ENCODE measurements around the gene DERA. TPM values are rescaled to one million over a fixed set of nuclear protein-coding genes. Genes with fewer than 3 reads are reported as not detected.

The DERA gene
- total and polyA plus RNA-seq, 2 of the 8 experiments (the other 6 are each of a cell fraction or from before 2014, with no cell fraction given): 13.1 to 17.1 TPM

- H3K79me1 ChIP-seq (ENCODE audit: low read depth, low read length): no peaks in the 10 kb centered on the region
- no peak overlapping the region for H3K23ac ChIP-seq (ENCODE audit: insufficient read length)
- FAIRE-seq (no peak), DNase-seq (ENCODE audit: low read depth in 1 of 2, low spot score in 2 of 2) (no peak)
- H2AK5ac ChIP-seq (ENCODE audit: low read depth, low read length): no peak overlapping the region
- no peaks in the 10 kb centered on the region for H3K36me3 ChIP-seq (ENCODE audit: control insufficient read depth in 2 of 4, insufficient read depth in 4 of 4, low read length in 3 of 4)
- no peak overlapping the region for H3K14ac ChIP-seq (ENCODE audit: insufficient read length)
- no peaks in the 10 kb centered on the region for H3K79me2 ChIP-seq (ENCODE audit: control insufficient read depth in 1 of 2, insufficient read depth in 2 of 2, low read length in 2 of 2)
- H4K5ac ChIP-seq (ENCODE audit: insufficient read length, low read depth, low read length): no peak overlapping the region
- no peak overlapping the region for H3K18ac ChIP-seq (ENCODE audit: extremely low read depth, low read length)
- no peak overlapping the region for H3K56ac ChIP-seq (replicated peaks; ENCODE audit: insufficient read length, low read depth, low read length)
- no peak overlapping the region for H4K8ac ChIP-seq (ENCODE audit: extremely low read depth, insufficient read depth, low read length)
- no peaks in the 10 kb centered on the region for H3K23me2 ChIP-seq (ENCODE audit: low read depth, low read length)
- H2BK5ac ChIP-seq (ENCODE audit: low read depth, low read length): no peak overlapping the region
- H2BK20ac ChIP-seq (ENCODE audit: low read length): no peak overlapping the region
- H3K27ac ChIP-seq (ENCODE audit: low read depth, low read length): no peak overlapping the region
- no peaks in the 10 kb centered on the region for H3K27me3 ChIP-seq (replicated peaks in 1 of 4; ENCODE audit: control insufficient read depth in 3 of 4, extremely low read depth in 1 of 4, insufficient read depth in 3 of 4, low read length in 3 of 4)
- CTCF ChIA-PET (ENCODE audit: partially characterized antibody): interaction anchor here (2.0 kb wide), 1 partner anchor 11 kb away, joined by 5 read pairs; no protein-coding TSS in a partner anchor
- no peak overlapping the region for H3K4me2 ChIP-seq (ENCODE audit: insufficient read depth in 1 of 2, low read depth in 2 of 2, low read length in 2 of 2)
- no peak overlapping the region for H2BK120ac ChIP-seq (replicated peaks; ENCODE audit: low read depth, low read length)
- H3K9me3 ChIP-seq (ENCODE audit: insufficient read depth in 2 of 2, low read depth in 1 of 2, low read length in 1 of 2): no peaks in the 10 kb centered on the region; a peak in 1 of 4 replicates
- H3K9ac ChIP-seq (replicated peaks in 1 of 4; ENCODE audit: extremely low read depth in 1 of 4, low read depth in 3 of 4, low read length in 3 of 4): no peak overlapping the region
- no peak overlapping the region for H2BK12ac ChIP-seq (ENCODE audit: low read depth, low read length)
- no peak overlapping the region for H3K4me3 ChIP-seq (ENCODE audit: extremely low read depth in 1 of 4, insufficient read depth in 2 of 4, low read depth in 3 of 4, low read length in 4 of 4)
- no peaks in the 10 kb centered on the region for H4K20me1 ChIP-seq (replicated peaks in 1 of 2; ENCODE audit: control insufficient read depth in 1 of 2, insufficient read depth in 2 of 2, low read length in 2 of 2)
- H2BK15ac ChIP-seq (ENCODE audit: low read length): no peak overlapping the region
- H3K4me1 ChIP-seq (replicated peaks in 1 of 4; ENCODE audit: control insufficient read depth in 3 of 4, insufficient read depth in 4 of 4, low read length in 3 of 4): no peaks in the 10 kb centered on the region; a peak in 1 of 7 replicates
- H2AFZ ChIP-seq (ENCODE audit: low read length): no peak overlapping the region
- TF ChIP-seq POLR2A (IDR thresholded peaks at IDR 0.05; ENCODE audit: control extremely low read depth in 1 of 2, low read depth in 2 of 2, low read length in 2 of 2) (no peak), BRCA1 (IDR thresholded peaks at IDR 0.05; ENCODE audit: low read depth, low read length) (no peak), GTF2F1 (IDR thresholded peaks at IDR 0.05; ENCODE audit: borderline replicate concordance, low read depth, low read length) (no peak), CTBP2 (IDR thresholded peaks at IDR 0.05; ENCODE audit: borderline replicate concordance, insufficient read depth, insufficient read length, low read length) (no peak), KDM5A (IDR thresholded peaks at IDR 0.05; ENCODE audit: low read length) (no peak), SIN3A (conservative IDR thresholded peaks at IDR 0.05 in 1 of 2, IDR thresholded peaks at IDR 0.05 in 1 of 2; ENCODE audit: low read depth in 1 of 2, low read length in 2 of 2) (no peak), SP1 (IDR thresholded peaks at IDR 0.05; ENCODE audit: low read depth, low read length) (no peak), CBX5 (IDR thresholded peaks at IDR 0.05; ENCODE audit: low read depth, low read length) (no peak), TAF7 (optimal IDR thresholded peaks at IDR 0.05; ENCODE audit: borderline replicate concordance, low read depth, low read length) (no peak), SRF (IDR thresholded peaks at IDR 0.05; ENCODE audit: low read depth, low read length) (no peak), RNF2 (IDR thresholded peaks at IDR 0.05; ENCODE audit: borderline replicate concordance, low read depth, low read length, missing control alignments, poor library complexity, severe bottlenecking) (no peak)
- H3K4ac ChIP-seq (replicated peaks; ENCODE audit: insufficient read length, low read depth, low read length): no peak overlapping the region
- 82% methylated on average over 6 of the region's 6 CpGs; no CpG with 5 or more reads in 1 of the 2 experiments for WGBS, 2 experiments (ENCODE audit: extremely low coverage in 1 of 2, insufficient coverage in 1 of 2, insufficient read length in 1 of 2, insufficient replicate concordance in 2 of 2, low coverage in 1 of 2, low lambda C conversion rate in 2 of 2, missing lambda C conversion rate in 1 of 2)
- POLR2A ChIA-PET (ENCODE audit: partially characterized antibody): interaction anchor here (0.6 kb wide), 1 partner anchor 284 kb away, joined by 4 read pairs; no protein-coding TSS in a partner anchor
- no peak overlapping the region for H4K91ac ChIP-seq (replicated peaks; ENCODE audit: insufficient read length, low read length)
These were observed 78.0 kb downstream of the DERA start for GRCh38 chr12:15988983-15989755.
